Stimulated activated CD4-positive, alpha-beta T cell treated with anti-CD3 and anti-CD28 coated beads, TNF-alpha, amount 100 ng/mL, for 24 hours (primary cell): Measurements from ENCODE around the gene MCU.
A peak's percentile ranks its signal among the peaks of the same experiment; 100 is the strongest.

ENCODE experiments used
- DNase-seq, 3 experiments: peaks; one replicate each; pipeline ENCODE4 v3.0.0-alpha.2; 2020; ENCODE audit warnings: low read depth in 3 of 3

MCU gene

GRCh38 chr10:72802332-72802731, 110.4 kb downstream of the MCU start:
- no peak for DNase-seq

DNA sequence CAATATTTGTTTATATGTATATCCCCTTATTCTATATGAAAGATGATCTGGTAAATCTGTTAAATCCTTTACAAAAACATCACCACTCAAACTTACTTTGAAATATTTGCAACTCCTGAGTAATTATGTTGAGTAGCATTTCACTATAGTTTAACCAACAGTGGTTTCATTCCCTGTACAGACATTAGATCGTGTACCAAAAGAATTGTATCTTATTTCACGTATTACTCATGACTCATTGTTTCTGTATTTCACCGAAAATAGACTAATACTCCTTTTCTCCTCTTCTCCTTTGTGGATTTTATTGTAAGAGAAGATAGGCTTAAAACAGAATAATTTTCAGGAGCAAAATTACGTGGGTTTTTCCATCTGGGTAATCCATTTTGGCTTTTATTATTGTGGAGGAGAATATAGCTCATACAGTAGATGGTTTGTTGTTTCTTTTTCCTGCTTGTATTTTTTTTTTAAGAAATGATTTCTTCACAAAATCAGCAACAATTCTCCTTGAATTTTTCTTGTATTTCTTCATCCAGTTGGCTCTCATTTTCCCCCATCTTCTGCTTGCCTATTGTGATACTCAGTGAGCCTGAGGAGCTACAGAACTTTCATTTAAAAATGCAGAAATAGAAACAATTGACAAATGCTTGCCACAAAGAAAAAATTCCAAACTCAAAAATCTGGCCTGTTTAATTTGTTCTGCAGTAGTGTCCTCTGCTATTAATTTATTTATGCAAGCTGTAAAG, 111.0 kb downstream of the MCU start:
- no peak for DNase-seq

GRCh38 chr10:72808001-72808400, 116.1 kb downstream of the MCU start:
- no peak for DNase-seq

DNA sequence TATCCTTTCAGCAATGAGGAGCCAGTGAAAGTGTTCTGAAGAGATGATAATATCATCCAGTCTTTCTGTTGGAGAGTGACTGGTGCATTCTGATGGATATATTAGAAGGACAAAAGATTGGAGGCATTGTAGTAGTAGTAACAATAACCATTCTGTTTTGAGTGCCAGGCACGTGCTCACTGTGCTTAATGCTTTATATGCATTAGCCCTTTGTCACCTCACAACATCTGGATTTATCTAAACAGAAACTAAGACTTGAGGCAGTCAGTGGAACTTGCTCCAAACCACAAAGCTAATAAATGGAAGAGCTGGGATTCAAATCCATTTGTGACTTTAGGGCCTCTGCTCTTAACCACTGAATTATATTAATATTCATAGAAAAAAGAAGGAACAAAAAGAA, 117.1 kb downstream of the MCU start:
- DNase-seq, result no peak

DNA sequence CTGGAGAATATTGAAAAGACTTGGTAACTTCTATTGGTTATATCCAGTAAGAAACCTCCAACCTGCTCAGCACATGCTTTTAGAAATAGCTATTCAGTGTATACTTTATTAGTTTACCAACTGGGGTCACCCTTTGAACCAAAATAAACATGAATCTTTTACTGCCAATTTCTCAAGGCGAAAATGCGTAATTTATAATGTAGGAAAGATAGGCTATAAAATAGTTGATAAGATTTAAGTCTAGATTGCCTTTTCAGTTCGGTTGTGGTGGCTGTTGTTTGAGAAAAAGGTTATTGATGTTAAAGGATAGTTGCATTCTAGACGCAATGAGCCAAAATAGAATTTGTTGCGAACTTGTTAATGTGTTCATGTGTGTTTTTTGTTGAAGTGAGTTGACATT, 119.0 kb downstream of the MCU start:
- no peak for DNase-seq

DNA sequence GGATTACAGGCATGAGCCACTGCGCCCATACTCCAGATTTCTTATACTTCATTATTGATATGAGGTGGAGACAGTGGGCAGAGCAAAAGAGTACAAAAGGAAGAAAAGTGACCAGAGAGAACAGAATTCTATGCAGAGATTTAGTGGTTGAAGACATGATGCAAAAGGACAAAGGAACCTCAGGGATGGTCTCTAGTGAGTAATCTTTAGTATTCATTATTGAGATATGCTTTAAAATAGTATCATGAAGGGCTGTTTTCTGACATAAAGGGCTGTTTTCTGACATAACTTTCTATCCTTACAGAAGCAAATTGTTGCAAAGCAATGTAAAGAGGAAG, 120.4 kb downstream of the MCU start:
- no peak for DNase-seq

DNA sequence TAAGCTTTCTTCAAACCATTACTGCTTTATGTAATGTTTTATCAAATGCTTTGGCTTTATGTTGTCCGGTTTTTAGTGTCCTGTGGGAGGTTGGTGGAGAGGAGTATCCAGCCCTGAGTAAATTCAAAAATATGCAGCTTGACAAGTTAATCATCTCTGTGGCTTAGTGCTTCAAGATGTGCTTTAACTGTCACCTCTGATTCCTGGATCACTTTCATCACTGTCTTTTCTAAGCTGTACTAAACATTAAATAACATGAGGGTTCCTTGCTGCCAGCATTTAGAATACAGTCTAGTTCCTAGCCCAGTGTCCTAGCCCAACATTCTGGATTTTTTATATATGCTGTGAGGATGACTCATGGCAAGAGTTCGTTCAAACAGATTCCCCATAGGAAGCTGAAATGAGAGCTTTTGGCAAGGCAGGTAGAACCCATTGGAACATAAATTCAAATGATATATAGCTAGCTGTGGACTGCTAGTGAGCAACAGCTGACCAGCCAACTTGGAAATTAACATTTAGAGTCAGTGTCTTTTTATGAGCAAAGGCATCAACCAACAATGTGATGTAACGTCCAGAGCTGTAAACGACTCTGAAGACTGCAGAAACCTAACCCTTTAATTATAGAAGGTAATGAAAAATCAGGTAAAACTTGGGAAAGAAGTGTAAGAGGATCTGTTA, 120.9 kb downstream of the MCU start:
- DNase-seq, result no peak

DNA sequence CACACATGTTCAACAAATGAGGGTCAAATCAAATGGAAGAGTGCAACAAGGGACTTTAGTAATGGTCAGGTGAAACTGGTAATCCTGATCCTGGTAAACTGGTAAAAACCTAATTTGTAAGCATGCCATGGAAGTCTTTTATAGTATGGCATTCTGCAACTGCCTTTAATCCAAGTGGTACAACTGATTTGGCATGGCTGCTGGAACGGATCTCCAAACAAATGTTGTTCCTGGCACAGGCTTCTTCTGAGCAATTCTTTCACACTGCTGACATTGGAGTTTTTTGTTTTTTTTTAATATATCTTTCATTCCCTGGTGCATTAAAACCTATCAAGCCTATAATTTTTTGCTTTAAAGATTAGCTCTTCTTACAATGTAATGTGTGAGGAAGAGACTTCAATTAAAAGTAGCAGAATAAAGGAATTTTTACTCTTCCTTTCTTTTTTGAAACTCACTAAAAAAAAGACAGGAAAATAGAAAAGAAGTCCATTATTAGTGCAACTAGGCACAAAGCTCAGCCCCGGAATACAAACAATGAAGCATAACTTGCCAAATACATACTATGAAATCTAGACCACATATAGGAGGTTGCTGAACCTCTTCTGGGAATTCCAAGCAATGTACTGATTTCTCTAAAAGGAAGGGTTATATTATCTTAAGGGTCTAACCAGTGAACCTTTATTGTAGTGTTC, 122.3 kb downstream of the MCU start:
- no peak for DNase-seq

GRCh38 chr10:72816565-72816964, 124.6 kb downstream of the MCU start:
- DNase-seq, result no peak

DNA sequence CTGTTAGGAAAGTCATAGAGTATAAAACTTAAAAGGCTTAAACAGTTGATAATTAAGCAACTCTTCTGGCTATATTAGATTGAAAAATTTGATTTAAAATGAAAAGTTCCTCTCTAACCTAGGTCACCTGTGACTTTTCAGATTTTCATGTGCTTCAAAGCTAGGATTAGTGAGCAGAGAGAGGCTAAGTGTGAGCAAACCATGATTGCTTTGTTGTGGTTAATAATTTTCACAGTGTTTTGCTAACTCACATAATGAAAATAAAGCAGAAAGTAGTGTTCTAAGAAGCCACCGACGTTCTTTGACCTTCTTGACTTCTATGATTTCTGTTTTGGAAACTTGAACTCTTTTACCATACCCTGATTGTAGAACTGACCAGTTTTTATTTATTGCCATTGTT, 126.1 kb downstream of the MCU start:
- no peak for DNase-seq

DNA sequence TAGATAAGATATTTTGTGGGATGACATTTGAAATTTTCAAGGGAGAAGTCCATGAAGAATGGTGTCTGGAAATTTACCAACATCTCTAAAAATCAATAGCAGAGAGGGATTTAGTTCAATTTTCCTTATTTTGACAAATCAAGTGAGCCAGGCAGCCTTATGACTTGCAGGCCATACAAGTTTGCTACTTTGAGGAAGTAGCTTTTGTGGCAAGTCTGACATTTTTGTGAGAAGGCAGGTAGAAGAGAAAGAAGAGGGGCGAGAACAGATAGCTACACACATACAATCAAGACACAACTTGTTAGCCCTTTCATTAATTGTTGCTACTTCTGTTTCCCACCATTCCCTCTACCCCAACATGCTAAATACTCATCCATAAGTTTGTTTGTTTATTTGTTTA, 127.1 kb downstream of the MCU start:
- no peak for DNase-seq

DNA sequence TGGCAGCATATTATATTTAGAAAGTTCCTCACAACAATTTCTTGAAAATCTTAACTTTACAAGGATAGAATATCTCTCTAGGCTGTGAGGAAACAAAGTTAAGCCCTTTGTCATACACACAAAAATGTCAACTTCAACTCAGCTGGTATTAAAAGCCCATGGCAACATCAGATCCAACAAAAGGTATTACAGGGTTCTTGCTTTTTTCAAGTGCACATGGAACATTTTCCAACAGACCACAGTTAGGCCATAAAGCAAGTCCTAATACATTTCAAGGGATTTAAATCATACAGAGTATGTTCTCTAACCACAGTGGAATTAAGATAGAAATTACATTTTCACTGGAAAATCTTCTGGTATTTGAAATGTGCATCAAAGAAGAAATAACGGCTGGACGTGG, 129.7 kb downstream of the MCU start:
- DNase-seq, result no peak

DNA sequence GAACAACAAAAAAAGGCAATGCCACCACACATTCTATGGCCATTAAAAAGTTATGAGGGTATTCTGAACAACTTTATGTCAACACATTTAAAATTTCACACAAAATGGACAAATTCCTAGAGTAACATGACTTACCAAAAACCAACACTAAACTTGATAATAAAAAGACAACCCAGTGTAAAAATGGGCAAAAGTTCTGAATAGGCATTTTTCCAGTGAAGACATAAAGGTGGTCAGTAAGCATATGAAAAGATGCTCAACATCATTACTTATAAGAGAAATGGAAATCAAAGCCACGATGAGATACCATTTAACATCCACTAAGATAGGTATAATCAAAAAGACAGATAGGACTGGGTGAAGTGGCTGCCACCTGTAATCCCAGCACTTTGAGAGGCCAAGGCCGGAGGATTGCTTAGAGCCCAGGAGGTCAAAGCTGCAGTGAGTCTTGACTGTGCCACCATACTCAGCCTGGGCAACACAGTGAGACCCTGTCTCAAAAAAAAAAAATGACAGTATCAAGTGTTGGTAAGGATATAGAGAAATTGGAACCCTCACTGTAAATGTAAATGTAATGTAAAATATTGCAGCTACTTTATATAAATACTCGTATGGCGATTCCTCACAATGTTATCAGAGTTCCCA, 130.5 kb downstream of the MCU start:
- DNase-seq, result no peak

GRCh38 chr10:72825163-72825562, 133.2 kb downstream of the MCU start:
- DNase-seq, result no peak

DNA sequence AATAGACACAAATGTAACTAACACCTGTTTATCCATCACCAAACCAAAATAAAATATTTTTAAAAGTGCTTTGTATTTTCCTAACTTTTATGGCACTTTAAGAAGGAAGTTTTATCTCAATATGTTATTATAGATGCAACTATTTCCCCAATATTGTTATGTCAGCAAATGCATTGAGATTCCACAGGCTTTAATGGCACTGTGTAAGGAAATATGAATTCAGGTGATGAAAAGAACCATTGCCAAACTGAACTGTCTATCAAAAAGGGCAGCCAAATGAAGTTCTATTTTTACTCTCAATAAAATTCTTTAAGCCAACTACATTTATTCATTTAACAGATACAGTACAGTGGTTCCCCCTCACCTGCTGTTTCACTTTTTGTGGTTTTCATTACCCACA, 134.4 kb downstream of the MCU start:
- DNase-seq, result no peak

- DNase-seq, result no peak
Observed at GRCh38 chr10:72828294-72828693, 136.4 kb downstream of the MCU start.

GRCh38 chr10:72830625-72831024, 138.7 kb downstream of the MCU start:
- DNase-seq, result no peak

DNA sequence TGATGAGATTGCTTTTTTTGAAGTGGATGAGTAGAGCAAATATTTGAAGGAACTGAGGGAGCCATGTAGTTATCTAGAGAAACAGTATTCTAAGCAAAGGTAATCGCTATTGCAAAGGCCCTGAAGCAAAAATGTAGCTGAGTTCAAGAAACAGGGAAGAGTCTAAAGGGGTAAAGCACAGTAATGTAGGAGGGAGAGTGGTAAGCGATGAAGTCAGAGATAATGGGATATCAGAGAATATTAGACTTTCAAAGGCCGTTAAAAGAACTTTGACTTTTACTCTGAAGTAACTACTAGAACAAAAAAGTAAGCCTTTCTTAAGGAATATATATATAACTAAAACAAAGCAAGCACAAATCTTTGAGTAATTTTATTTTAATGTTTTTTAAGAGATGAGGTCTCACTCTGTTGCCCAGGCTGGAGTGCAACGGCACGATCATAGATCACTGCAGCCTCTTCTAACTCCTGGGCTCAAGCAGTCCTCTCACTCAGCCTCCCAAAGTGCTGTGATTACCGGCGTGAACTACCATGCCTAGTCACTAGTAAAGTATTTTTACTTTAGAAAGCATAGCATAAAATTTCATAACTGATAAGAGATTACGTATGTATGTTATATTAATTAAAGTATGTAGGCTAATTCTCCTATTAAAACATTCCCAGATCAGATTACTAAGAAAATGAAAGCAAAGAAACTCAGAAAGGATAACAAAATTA, 139.9 kb downstream of the MCU start:
- no peak for DNase-seq

GRCh38 chr10:72832701-72833100, 140.8 kb downstream of the MCU start:
- no peak for DNase-seq

GRCh38 chr10:72834183-72834825, 142.4 kb downstream of the MCU start:
- peak in 1 of 3 experiments; percentile 1 for DNase-seq

DNA sequence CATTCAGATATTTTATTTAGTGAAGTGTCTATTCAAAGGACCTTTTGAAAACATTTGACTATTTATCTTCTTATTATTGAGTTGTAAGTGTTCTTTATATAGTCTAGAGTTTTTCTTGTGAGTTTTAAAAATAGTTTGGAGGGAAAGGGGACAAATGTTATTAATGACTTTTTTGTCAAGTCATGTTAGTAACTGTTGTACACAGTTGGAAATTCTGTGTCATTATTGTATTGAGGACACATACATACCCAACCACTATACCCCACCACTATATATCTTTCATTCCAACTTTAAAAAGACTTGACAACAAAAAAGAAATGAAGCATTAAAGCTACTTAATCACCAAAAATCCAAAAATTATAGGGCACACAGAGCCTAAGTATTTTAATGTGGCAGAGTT, 148.4 kb downstream of the MCU start:
- DNase-seq, result no peak

DNA sequence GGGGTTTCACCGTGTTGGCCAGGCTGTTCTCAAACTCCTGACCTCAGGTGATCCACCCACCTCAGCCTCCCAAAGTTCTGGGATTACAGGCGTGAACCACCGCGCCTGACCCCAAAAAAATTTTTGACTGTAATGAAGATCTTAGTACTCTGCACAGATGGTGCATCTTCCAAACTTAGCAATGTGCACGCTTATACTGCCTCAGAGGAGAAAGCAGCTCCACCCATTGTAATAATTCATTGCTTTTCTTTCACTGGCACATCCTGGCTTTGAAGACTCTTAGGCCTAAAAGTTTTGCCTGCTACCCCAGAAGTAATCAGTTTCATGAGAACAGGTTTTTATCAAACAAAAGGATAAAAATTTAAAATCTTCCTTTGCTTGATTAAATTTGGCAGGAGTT, 149.5 kb downstream of the MCU start:
- no peak for DNase-seq
